ENCODE results near the gene RGS9. TPM values are rescaled to one million over a fixed set of nuclear protein-coding genes. Genes with fewer than 3 reads are reported as not detected.

The RGS9 gene
- total and polyA plus RNA-seq, 10 donors, result 5.5 to 9.6 (median 7.4) TPM

- H3K27ac ChIP-seq, result peak overlapping the region in 1 of 8 donors; percentile 50
- H3K36me3 ChIP-seq, result no peaks in the 10 kb centered on the region
- peaks cover 0 to 64% (median 0%) of the 10 kb centered on the region in 7 donors for H3K27me3 ChIP-seq (replicated peaks in 1 of 7)
- H3K9me3 ChIP-seq, result no peaks in the 10 kb centered on the region
- intact Hi-C loops (cut with DNase I; ENCODE audit: low total_unique reads), result no loop called here
- H3K4me1 ChIP-seq, result peaks cover 13 to 26% (median 18%) of the 10 kb centered on the region in 6 donors
- TF ChIP-seq POLR2A (IDR thresholded peaks at IDR 0.05) (no peak), CTCF (IDR thresholded peaks at IDR 0.05 in 8 of 11, conservative IDR thresholded peaks at IDR 0.05 in 3 of 11) (no peak), POLR2AphosphoS5 (IDR thresholded peaks at IDR 0.05) (no peak)
- no peak for DNase-seq
- WGBS, 5 donors, result 61 to 87% (median 73%) methylated on average over 6 to 10 of the region's 10 CpGs
- H3K4me3 ChIP-seq, result peak overlapping the region in 1 of 8 donors; percentile 21
Measured at GRCh38 chr17:65228287-65228686, 91.1 kb downstream of the RGS9 start.

- intact Hi-C loops (cut with DNase I; ENCODE audit: low total_unique reads), result no loop called here
Measured at GRCh38 chr17:65228734-65229620, 91.8 kb downstream of the RGS9 start.

GRCh38 chr17:65229621-65229995 is 92.4 kb downstream of the RGS9 start:
- DNase-seq, result no peak
- Histone ChIP-seq H3K27me3 (replicated peaks in 1 of 7) (peaks cover 0 to 65% (median 0%) of the 10 kb centered on the region in 7 donors), H3K27ac (peak overlapping the region in 1 of 8 donors; percentile 50), H3K9me3 (no peaks in the 10 kb centered on the region), H3K4me3 (no peak overlapping the region), H3K36me3 (no peaks in the 10 kb centered on the region), H3K4me1 (peaks cover 13 to 26% (median 18%) of the 10 kb centered on the region in 6 donors)
- TF ChIP-seq POLR2AphosphoS5 (IDR thresholded peaks at IDR 0.05) (no peak), CTCF (IDR thresholded peaks at IDR 0.05 in 8 of 11, conservative IDR thresholded peaks at IDR 0.05 in 3 of 11) (no peak), POLR2A (IDR thresholded peaks at IDR 0.05) (no peak)
- 85 to 95% (median 88%) methylated on average over 3 of the region's 3 CpGs for WGBS, 5 donors
- intact Hi-C loops (cut with DNase I; ENCODE audit: low total_unique reads), result no loop called here

More at GRCh38 chr17:65228734-65229620, 91.8 kb downstream of the RGS9 start:
- Histone ChIP-seq H3K4me1 (peaks cover 13 to 26% (median 18%) of the 10 kb centered on the region in 6 donors), H3K9me3 (no peaks in the 10 kb centered on the region), H3K4me3 (peak overlapping the region in 2 of 8 donors; percentile 1 to 21), H3K27ac (peak overlapping the region in 1 of 8 donors; percentile 50), H3K36me3 (no peaks in the 10 kb centered on the region), H3K27me3 (replicated peaks in 1 of 7) (peaks cover 0 to 70% (median 0%) of the 10 kb centered on the region in 7 donors)
- no peak for DNase-seq
- TF ChIP-seq POLR2AphosphoS5 (IDR thresholded peaks at IDR 0.05) (no peak), POLR2A (IDR thresholded peaks at IDR 0.05) (no peak), CTCF (IDR thresholded peaks at IDR 0.05 in 8 of 11, conservative IDR thresholded peaks at IDR 0.05 in 3 of 11) (no peak)
- 7 to 17% (median 11%) methylated on average over 12 of the region's 12 CpGs for WGBS, 5 donors

- no peak for DNase-seq
- Histone ChIP-seq H3K4me1 (peaks cover 13 to 26% (median 18%) of the 10 kb centered on the region in 6 donors), H3K27ac (no peak overlapping the region), H3K27me3 (replicated peaks in 1 of 7) (peaks cover 0 to 61% (median 0%) of the 10 kb centered on the region in 7 donors), H3K36me3 (no peaks in the 10 kb centered on the region), H3K9me3 (no peaks in the 10 kb centered on the region), H3K4me3 (no peak overlapping the region)
- TF ChIP-seq CTCF (IDR thresholded peaks at IDR 0.05 in 8 of 11, conservative IDR thresholded peaks at IDR 0.05 in 3 of 11) (no peak), POLR2AphosphoS5 (IDR thresholded peaks at IDR 0.05) (no peak), POLR2A (IDR thresholded peaks at IDR 0.05) (no peak)
- 72 to 91% (median 90%) methylated on average over 4 of the region's 4 CpGs for WGBS, 5 donors
- intact Hi-C loops (cut with DNase I; ENCODE audit: low total_unique reads), result loop anchor here (5.0 to 10.0 kb wide), 2 partner anchors 325 to 937 kb away; no protein-coding TSS in a partner anchor
Measured at GRCh38 chr17:65230040-65230439, 92.9 kb downstream of the RGS9 start.

Data from spleen (tissue), 11 donors.